ENCODE data around the gene TRIM49D2.
"Not testable (repeated sequence)": the region's sequence is repeated elsewhere in the genome, so short reads cannot be mapped to it uniquely, and the experiment has no call there.

DNA sequence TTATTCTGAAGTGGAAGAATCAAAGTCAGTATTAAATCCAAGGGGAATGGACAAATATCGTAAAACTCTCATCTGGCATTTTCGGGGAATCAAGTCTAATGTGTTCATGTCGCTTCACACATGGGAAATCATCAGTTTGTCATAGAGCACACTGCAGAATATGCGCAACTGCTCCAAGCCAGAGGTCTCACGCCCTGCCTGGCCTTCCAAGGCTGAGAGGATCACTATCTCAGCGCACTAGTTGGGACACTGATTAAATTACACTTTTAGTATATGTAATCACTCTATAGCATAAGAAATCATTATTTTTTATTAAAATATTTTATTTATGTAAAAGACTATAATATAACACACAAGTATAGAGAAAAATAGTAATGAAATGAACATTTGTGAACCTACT, 37.0 kb downstream of the TRIM49D2 start:
- not testable (repeated sequence) for TF ChIP-seq POLR2A (IDR thresholded peaks at IDR 0.05)
- TF ChIP-seq, protein P1, sequence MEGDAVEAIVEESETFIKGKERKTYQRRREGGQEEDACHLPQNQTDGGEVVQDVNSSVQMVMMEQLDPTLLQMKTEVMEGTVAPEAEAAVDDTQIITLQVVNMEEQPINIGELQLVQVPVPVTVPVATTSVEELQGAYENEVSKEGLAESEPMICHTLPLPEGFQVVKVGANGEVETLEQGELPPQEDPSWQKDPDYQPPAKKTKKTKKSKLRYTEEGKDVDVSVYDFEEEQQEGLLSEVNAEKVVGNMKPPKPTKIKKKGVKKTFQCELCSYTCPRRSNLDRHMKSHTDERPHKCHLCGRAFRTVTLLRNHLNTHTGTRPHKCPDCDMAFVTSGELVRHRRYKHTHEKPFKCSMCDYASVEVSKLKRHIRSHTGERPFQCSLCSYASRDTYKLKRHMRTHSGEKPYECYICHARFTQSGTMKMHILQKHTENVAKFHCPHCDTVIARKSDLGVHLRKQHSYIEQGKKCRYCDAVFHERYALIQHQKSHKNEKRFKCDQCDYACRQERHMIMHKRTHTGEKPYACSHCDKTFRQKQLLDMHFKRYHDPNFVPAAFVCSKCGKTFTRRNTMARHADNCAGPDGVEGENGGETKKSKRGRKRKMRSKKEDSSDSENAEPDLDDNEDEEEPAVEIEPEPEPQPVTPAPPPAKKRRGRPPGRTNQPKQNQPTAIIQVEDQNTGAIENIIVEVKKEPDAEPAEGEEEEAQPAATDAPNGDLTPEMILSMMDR (IDR thresholded peaks at IDR 0.05) = not testable (repeated sequence)

Data from suprapubic skin (tissue), 3 donors.